Urinary bladder (tissue), 4 donors: ENCODE measurements around the gene ECHS1. TPM values are rescaled to one million over a fixed set of nuclear protein-coding genes. Genes with fewer than 3 reads are reported as not detected.
"Not testable (repeated sequence)": the region's sequence is repeated elsewhere in the genome, so short reads cannot be mapped to it uniquely, and the experiment has no call there.

ENCODE experiments used
- DNase-seq: peaks from one replicate; pipeline ENCODE4 v3.0.0-alpha.2; 2015; ENCODE audit errors: extremely low spot score
- H3K27ac ChIP-seq: one replicate; pipeline ENCODE4 v1.5.1; 2013; ENCODE audit warnings: low read depth, mild to moderate bottlenecking, moderate library complexity
- H3K36me3 ChIP-seq: one replicate; pipeline ENCODE4 v1.6.1; 2013; ENCODE audit warnings: mild to moderate bottlenecking, moderate library complexity; ENCODE audit not compliant: insufficient read depth
- H3K4me1 ChIP-seq: one replicate; pipeline ENCODE4 v1.6.1; 2013; ENCODE audit warnings: mild to moderate bottlenecking, moderate library complexity; ENCODE audit not compliant: insufficient read depth
- H3K4me3 ChIP-seq: one replicate; pipeline ENCODE4 v1.5.1; 2013; ENCODE audit warnings: low read depth, low read length
- WGBS: extraction: QIAGEN DNeasy Blood & Tissue Kit; methylation state at CpG from one replicate; pipeline ENCODE4 v1.1.7; 2013; 5-methylcytosine and 5-hydroxymethylcytosine counted together
- polyA plus RNA-seq: library from polyadenylated mRNA; stranded (reverse); fragments of 200-250 nt; gene quantifications from one replicate; pipeline ENCODE4 v1.2.3, GENCODE V29; 2013
- total RNA-seq: library from RNA; depleted of rRNA; stranded (reverse); fragments of >200 nt; gene quantifications from one replicate; pipeline ENCODE4 v1.2.3, GENCODE V29; 2014
- donor health status: healthy with polysubstance abuse.
- donor health status: healthy.

The ECHS1 gene
- total RNA-seq, result 43.0 TPM
- polyA plus RNA-seq, result 93.9 TPM

DNA sequence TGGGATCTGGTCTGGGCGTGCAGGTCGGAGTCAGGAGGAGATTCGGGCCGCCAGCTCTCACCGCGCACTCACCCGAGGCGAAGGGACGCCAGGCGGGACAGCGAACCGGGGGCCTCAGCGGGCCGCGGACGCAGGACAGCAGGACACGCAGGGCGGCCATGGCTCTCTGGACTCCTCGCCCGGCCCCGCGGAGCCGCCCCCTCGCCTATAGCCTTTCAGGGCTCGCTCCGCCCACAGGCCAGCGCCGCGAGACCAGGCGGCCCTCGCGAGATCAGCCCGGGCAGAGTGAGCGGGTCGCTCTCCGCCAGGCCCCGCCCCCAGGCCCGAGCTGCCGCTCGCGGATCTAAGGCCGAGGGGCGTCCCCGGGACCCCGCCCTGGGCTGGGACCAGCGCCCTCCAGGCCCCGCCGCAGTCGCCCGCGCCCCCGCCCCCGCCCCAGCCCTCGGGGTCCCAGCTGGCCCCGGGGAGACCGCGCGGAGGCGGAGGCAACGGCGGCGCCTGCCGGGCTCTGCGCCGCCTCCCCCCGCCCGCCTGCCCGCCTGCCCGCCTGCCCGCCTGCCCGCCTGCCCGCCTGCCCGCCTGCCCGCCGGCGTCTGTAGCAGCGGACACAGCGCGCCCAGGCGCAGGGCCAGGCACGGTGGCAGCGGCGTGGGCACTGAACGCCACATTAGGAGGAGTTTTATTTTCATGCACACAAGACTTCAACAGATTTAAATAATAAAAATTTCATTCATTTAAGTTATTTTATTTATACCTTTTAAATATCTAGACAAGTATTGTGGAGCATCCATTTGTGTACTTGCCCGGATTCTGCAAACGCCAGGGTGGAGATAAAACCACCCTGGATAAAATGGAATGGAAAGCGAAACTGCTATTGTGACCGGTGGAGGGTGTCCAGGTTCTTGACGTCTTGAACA lies at the start of gene ECHS1:
Gene ECHS1, minus strand, starts transcription at position 181 of the 917 bp plus-strand sequence. Its CDS starts 21 bp downstream, at position 160.
- WGBS, result under 1% methylated on average over 89 of the region's 89 CpGs
- Histone ChIP-seq H3K4me1 (no peaks in the 10 kb centered on the region), H3K27ac (peak within 1 kb of the TSS; percentile 76)

GRCh38 chr10:133422223-133422806 lies 49.2 kb upstream of the ECHS1 start:
- H3K4me1 ChIP-seq, result no peaks in the 10 kb centered on the region

More for the DNA sequence above, at the start of gene ECHS1:
- peak within 1 kb of the TSS; percentile 84 for H3K4me3 ChIP-seq
- H3K36me3 ChIP-seq, result no peaks in the 10 kb centered on the region
- DNase-seq, result peak; percentile 73

GRCh38 chr10:133421336-133422222 lies 48.4 kb upstream of the ECHS1 start:
- WGBS, result 81% methylated on average over 17 of the region's 17 CpGs
- Histone ChIP-seq H3K4me3 (no peak overlapping the region), H3K4me1 (no peaks in the 10 kb centered on the region), H3K36me3 (no peaks in the 10 kb centered on the region), H3K27ac (no peak overlapping the region)
- DNase-seq, result no peak

More at GRCh38 chr10:133422223-133422806, 49.2 kb upstream of the ECHS1 start:
- Histone ChIP-seq H3K36me3 (no peaks in the 10 kb centered on the region), H3K4me3 (no peak overlapping the region), H3K27ac (no peak overlapping the region)
- DNase-seq, result no peak
- 85% methylated on average over 16 of the region's 16 CpGs for WGBS

DNA sequence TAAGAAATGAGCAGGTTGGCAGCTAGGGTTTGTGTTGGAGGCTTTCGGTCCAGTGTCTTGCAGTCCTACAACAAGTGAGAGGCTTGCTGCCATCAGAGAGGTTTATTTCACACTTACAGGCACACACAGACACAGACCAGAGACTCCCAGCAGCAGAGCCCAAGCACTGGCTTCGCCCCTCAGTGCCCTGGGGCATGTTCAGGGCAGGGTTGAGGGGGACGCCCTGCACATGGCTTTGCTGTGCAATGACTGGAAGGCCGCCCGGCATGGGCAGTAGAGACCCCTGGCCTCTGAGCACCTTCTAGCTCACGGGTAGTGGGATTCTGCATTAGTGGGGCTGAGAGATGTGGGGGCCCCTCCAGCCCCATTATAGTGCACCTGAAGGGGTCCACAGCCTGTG lies 47.4 kb upstream of the ECHS1 start:
- Histone ChIP-seq H3K4me3 (no peak overlapping the region), H3K27ac (no peak overlapping the region), H3K4me1 (no peaks in the 10 kb centered on the region), H3K36me3 (no peaks in the 10 kb centered on the region)
- WGBS, result 92% methylated on average over 6 of the region's 6 CpGs
- no peak for DNase-seq

DNA sequence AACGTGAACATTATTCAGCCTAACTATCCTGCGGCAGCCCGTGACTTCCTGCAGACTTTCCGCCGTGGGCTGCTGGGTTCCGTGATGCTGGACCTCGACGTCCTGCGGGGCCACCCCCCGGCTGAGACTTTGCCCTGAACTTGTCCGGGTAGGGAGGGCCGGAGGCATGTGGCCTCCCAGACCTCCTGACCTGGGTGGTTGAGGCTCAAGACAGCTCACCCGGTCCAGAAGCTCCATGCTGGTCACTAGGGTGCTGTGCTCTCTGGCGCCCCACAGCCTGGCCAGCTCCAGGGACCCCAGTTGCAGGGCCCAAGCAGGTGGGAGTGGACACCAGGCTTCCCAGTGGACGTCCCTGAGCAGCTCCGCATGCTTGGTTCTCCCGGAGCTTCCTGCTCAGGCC lies 46.9 kb upstream of the ECHS1 start:
- WGBS, result 92% methylated on average over 17 of the region's 17 CpGs
- H3K4me1 ChIP-seq, result no peaks in the 10 kb centered on the region
- H3K4me3 ChIP-seq, result no peak overlapping the region
- DNase-seq, result no peak
- no peaks in the 10 kb centered on the region for H3K36me3 ChIP-seq
- H3K27ac ChIP-seq, result no peak overlapping the region

GRCh38 chr10:133419211-133419950 lies 46.2 kb upstream of the ECHS1 start:
- Histone ChIP-seq H3K4me1 (no peaks in the 10 kb centered on the region), H3K4me3 (no peak overlapping the region), H3K36me3 (no peaks in the 10 kb centered on the region), H3K27ac (no peak overlapping the region)
- no peak for DNase-seq
- 91% methylated on average over 34 of the region's 34 CpGs for WGBS

- no peak for DNase-seq
- 94% methylated on average over 14 of the region's 14 CpGs for WGBS
- Histone ChIP-seq H3K36me3 (no peaks in the 10 kb centered on the region), H3K4me3 (no peak overlapping the region), H3K27ac (no peak overlapping the region), H3K4me1 (no peaks in the 10 kb centered on the region)
These were observed 45.3 kb upstream of the ECHS1 start for GRCh38 chr10:133418289-133418993.

DNA sequence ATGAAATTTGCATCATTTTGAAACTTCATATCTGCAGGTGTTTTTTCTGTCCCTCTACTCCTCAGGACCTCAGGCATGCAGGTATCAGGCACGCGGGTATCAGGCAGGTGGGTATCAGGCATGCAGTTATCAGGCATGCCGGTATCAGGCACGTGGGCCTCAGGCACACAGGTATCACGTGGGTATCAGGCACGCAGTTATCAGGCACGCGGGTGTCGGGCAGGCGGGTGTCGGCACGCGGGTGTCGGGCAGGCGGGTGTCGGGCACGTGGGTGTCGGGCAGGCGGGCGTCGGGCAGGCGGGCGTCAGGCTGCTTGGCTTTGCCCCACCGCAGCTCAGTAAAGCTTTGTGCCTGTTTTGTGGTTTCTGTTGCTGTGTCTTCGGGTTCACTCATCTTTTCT lies 42.6 kb upstream of the ECHS1 start:
- no peak overlapping the region for H3K27ac ChIP-seq
- H3K4me1 ChIP-seq, result no peaks in the 10 kb centered on the region
- H3K36me3 ChIP-seq, result no peaks in the 10 kb centered on the region
- WGBS, result 96% methylated on average over 25 of the region's 25 CpGs
- no peak for DNase-seq
- no peak overlapping the region for H3K4me3 ChIP-seq

DNA sequence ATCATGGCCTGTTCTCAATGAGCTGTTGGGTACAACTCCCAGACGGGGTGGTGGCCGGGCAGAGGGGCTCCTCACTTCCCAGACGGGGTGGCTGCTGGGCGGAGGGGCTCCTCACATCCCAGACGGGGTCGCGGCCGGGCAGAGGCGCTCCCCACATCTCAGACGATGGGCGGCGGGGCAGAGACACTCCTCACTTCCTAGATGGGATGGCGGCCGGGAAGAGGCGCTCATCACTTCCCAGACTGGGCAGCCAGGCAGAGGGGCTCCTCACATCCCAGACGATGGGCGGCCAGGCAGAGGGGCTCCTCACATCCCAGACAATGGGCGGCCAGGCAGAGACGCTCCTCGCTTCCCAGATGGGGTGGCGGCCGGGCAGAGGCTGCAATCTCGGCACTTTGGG lies 41.2 kb upstream of the ECHS1 start:
- not testable (repeated sequence) for H3K4me1 ChIP-seq, H3K4me3 ChIP-seq, H3K27ac ChIP-seq, DNase-seq, H3K36me3 ChIP-seq
- 98% methylated on average over 22 of the region's 23 CpGs for WGBS

DNA sequence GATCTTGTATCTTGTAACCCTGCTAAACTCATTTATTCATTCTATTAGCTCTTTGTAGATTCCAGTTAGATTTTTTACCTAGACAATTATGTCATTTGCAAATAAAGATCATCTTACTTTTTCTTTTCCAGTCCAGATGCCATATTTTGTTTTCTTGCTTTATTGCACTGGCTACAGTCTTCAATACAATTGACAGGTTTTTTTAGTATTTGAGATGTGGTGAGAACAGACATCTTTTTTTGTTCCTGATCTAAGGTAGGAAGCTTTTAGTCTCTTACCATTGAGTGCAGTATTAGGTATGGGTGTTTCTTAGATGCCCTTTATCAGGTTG lies 39.2 kb upstream of the ECHS1 start:
- Histone ChIP-seq H3K4me1 (no peaks in the 10 kb centered on the region), H3K36me3 (no peaks in the 10 kb centered on the region), H3K4me3 (no peak overlapping the region), H3K27ac (no peak overlapping the region)
- no peak for DNase-seq

DNA sequence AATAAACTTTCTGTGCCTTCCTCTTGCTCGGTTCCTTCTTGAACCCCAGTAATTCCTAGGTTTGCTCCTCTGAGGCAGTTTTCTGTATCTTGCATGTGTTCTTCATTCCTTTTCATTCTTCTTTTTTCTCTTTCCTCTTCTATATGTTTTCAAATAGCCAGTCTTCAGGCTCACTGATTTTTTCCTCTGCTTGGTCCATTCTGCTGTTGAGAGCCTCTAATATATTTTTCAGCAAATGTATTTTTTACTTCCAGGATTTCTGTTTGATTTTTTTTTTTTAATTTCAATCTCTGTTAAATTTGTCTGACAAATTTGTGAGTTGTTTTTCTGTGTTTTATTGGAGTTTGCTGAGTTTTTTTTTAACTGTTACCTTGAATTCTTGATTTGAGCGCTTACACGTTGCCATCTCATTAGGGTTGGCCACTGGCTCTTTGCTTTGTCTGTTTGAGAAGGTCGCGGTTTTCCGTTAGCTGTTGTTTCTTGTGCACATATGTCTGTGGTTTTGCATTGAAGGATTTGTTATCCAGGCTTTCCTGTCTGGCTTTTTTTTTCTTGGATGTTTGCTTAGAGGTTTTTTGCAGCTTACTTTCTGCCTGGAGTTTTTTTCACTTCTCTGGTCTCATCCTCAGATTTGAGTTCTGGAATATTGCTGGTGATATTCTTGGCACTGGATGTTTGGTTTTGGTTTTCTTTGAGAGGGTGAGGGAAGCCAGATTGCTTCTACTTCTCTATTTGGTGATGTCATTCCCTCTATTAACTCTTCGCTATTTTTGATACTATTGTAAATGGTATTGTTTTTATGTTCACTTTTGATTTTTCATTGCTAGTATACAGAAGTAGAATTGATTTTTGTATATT lies 38.6 kb upstream of the ECHS1 start:
- Histone ChIP-seq H3K36me3 (no peaks in the 10 kb centered on the region), H3K4me3 (no peak overlapping the region), H3K27ac (no peak overlapping the region), H3K4me1 (no peaks in the 10 kb centered on the region)
- DNase-seq, result no peak
- WGBS, result 97% methylated on average over 7 of the region's 7 CpGs
